Stimulated activated naive CD4-positive, alpha-beta T cell (primary cell): ENCODE data around the gene CD99.

ENCODE experiments used
- DNase-seq, 6 experiments: peaks; one replicate each; lab custom pipeline; 2025; lab: John Stamatoyannopoulos, UW

Gene CD99, protein sequence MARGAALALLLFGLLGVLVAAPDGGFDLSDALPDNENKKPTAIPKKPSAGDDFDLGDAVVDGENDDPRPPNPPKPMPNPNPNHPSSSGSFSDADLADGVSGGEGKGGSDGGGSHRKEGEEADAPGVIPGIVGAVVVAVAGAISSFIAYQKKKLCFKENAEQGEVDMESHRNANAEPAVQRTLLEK

DNA sequence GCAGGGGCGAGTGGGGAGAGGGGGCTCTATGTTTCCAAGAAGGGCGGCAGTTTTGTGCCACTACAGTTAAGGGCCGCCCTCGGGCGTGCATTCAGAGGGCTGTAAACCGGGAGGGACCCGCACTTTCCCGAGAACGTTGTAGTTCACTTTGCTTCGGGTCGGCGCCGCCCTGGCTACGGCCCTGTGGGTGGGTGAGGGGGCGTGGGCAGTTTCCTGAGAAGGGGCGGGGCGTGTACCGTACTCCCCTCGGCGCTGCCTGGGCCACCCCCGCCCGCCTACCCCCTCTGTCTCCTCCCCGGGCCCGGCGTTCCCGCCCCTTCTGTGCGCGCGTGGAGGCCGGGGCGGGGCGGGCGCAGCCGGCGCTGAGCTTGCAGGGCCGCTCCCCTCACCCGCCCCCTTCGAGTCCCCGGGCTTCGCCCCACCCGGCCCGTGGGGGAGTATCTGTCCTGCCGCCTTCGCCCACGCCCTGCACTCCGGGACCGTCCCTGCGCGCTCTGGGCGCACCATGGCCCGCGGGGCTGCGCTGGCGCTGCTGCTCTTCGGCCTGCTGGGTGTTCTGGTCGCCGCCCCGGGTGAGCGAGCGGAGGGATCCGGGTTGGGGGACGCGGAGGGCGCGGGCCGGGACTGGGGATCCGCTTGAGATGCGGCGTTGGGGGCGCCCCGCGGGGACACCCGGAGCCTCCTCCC, at the start of gene CD99:
TSS of gene CD99 (plus strand) at position 440 of the 687 bp plus-strand sequence. CDS start at position 506, 66 bp downstream.
- DNase-seq: no peak

DNA sequence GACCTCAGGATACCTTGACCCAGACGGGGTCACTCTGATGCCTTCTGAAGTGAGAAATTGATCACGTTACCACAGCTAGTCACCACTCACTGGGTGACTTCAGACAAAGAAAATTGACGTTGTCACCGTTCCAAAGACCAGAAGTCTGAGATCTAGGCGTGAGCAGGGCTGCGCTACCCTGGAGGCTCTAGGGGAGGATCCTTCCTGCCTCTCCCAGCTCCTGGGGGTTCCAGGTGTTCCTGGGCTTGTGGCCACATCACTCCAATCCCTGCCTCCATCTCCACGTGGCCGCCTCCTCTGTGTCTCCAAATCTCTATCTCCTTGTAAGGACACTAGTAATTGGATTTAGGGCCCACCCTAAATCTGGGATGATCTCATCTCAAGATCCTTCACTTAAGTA, 48.9 kb upstream of the CD99 start:
- DNase-seq: no peak

DNA sequence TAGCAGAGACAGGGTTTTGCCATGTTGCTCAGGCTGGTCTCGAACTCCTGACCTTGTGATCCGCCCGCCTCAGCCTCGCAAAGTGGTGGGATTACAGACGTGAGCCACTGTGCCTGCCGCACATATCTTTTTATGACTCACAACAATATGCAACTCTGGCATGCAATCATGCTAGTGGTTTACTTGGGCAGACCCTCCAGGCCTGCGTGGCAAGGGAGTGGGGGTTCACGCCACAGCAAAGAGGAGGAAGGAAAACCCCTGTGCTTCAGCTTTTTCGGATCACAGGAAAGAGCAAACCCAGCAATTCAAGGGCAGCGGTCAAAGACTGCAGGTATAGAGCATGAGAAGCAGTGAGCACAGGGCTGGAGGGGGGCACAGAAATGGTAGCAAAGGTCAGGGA, 48.3 kb upstream of the CD99 start:
- no peak for DNase-seq

DNA sequence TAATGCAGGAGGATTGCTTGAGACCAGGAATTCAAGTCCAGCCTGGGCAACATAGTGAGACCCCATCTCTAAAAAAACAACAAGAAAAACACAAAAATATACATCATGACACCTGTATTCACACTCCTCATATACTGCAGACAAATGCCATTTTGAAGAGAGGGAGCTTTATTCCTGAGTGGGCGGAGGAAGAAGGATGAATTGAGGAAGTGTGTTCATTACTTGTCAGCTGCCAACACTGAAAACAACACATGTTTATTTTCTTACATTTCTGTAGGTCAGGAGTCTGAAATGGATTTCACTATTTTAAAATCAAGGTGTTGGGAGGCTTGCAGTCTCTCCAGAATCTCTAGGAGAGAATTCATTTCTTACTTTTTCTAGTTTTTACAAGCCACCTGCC, 47.2 kb upstream of the CD99 start:
- DNase-seq: no peak

DNA sequence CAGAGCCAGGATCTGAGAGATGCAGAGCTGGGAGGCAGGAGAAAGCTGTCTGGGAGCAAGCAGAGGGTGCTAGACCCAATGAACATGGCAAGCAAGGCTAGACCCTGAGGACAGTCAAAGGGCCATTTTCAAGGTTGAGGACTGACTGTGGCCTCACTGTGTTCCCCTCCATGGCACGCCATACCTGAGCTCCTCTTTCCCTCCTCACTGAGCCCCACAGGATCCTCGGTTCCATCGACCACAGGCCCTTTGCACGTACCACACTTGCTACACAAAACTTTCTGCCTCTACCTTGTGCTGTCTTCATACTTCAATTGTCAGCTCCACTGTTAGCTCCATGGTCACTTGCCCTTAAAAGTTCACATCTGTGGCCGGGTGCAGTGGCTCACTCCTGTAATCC, 45.5 kb upstream of the CD99 start:
- DNase-seq: no peak

DNA sequence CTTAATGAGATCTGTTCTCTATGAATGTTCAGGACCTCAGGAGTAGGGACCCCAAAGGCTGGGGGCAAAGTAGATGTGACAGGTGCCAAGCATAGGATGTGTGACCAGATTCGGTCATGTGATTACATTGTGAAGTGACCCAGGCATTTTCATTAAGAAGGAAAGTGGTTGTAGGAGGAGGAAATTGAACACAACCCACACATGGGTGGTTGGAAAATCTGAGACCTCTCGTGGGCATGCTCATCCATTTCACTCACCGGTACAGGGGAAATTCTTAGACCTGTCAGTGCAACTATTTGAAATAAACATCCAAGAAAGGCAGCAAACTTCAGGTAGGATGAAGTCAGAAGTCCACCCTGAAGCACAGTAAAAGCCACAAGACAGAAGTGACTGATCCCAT, 43.5 kb upstream of the CD99 start:
- no peak for DNase-seq

DNA sequence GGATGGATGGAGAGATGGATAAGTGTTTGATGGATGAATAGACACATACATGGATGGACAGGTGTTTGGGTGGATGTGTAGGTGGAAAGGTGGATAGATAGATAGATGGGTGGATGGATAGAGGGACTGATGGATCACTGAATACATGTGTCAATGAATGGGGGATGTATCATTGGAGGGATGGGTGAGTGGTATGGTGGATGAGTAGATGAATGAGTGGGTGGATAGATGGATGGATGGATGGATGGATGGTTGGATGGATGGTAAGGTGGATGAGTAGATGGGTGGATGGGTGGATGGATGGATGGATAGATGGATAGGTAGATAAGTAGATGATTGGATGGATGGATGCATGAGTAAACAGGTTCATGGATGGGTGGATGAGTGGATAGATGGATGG, 41.1 kb upstream of the CD99 start:
- no peak for DNase-seq

DNA sequence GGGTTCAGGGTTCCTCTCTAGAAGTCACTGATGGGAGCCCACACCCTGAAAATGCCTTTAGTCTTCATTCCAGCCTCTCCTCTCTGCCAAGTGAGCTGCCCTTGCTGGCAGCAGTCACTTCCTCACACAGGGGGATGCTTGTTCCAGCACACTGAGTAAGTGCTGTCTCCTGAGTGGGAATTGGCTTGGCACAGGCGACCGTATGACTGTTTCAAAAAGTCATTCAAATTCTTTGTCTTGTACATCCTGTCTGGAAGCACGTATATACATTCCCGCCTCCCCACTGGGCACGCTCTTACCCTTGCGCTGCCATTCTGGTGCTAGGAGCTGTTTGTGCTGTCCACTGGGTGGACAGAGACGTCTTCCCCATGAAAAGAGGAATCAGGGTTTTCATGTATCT, 40.2 kb upstream of the CD99 start:
- DNase-seq: no peak

DNA sequence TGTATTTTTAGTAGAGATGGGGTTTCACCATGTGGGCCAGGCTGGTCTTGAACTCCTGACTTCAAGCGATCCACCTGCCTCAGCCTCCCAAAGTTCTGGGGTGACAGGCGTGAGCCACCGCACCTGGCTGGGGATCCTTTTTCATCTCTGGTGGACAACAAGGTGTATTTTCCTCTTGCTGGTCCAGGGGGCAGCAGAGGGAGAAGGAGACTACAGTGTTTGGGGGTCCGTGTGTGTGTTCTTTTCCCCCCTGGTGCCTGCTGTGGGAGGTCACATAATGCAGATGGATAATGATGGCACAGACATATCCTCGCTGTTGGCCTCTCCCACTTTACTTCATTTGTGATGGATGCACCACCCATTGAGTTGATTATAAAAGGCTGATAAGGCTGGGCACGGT, 39.0 kb upstream of the CD99 start:
- DNase-seq: no peak

DNA sequence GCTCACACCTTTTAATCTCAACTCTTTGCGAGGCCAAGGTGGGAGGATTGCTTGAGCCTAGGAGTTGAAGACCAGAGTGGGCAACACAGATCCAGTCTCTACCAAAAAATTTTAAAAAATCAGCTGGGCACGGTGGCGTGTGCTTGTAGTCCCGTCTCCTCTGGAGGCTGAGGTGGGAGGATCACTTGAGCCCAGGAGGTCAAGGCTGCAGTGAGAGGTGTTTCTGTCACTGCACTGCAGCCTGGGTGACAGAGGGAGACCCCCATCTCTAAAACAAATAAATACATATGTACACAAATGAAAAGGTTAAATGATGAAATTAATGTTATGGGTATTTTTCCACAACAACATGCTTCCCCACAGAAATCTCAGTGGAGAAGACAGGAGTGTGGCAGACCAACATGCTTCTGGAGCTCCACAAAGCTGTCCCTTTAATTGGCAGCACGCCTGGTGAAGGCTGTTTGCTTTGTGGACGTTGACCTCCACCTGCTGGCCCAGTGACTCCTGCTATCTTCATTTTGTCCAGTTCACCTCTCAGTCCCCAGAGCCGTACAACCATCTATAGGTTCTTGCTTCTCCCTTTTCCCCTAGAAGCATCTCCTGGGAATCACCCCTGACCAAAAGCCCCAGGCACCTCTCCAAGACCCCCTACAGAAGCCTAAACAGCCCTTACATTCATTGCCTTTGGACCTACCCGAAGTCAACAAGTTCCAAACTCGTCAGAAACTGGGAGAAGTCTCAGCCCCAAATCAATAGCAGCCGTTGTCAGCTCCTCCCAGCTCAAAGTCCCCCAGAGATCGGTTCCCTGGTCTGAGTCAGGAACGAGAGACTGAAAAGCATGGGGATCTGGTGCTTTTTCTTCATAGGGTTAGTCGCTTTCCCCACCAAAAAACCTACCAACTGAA, 36.4 kb upstream of the CD99 start:
- DNase-seq: no peak

DNA sequence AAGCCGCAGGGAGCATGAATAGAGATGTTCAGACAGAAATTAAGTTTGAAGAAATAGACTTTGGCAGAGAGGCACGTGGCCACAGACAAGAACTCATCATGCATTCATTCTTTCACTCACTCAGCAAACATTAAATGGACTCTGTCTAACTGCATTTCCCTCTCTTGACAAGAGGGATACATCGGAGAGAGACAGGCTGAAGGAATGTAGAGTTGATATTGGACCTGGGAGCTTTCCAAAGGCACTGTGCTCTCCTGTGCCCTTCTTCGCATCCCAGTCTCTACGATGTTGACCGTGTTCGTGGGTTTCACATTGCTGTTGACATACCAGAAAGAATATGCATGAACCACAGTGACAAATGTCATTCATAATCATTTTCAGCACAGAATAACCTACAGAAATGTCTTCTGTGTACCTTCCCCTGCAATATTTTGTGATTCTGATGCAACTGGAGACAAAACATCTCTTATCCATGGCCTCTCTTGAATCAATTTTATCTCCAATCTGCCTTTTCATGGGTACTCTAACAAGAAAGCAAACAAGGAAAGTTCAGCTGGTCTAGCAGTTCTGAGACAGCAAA, 34.7 kb upstream of the CD99 start:
- DNase-seq: no peak

DNA sequence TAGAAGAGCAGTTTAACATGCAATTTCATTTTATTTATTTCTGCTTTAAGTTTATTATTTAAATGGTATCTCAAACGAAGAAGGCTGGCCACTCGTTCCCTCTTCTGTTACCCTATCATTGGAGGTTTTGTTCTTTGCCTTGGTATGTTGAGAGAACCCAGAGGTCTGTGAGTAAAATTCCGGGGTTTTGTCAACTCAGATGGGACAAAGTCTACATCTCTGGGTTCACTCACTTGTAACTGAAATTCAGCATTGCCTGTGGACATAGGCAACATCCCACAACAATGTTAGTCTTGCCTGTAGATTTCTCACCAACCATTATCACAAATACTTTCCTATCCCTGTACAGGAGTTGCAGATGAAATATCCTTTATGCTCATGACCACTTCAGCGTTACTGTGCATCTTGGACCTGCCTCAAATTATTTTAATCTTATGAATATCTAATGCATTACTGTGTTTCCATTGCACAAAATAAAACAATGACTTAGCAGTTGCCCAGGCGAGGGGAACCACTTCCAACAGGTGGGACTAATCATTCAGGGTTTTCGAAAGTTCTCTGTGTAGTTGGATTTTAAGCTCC, 33.5 kb upstream of the CD99 start:
- DNase-seq: no peak

DNA sequence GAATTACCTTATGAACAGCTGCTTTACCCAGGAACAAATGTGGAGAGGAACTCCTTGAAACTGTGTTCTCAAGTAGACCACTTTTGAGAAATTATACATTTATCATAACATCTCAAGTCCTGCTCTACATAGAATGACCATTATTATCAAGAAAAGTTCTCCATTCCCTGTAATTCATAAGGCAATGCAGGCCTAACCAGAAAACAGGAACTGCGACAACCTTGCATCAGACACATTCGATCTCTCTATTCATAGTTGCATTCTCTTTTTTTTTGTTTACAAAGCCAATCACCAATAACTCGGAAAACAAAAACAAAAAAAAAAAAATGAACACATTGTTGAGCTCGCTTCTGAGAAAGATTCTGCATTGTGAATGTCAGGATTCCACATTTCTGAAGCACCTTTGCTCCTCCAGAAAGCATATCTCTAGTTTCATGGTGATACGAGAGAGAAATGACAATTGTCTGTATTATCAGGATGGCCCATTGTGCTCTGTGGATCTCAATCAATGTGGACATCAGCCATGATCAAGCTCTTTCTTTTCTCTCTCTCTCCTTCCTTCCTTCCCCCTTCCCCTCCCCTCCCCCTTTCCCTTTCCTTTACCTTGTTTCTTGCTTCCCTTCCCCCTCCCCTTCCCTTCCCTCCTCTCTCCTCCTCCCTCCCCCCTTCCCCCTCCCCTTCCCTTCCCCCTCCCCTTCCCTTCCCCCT, 32.4 kb upstream of the CD99 start:
- no peak for DNase-seq

DNA sequence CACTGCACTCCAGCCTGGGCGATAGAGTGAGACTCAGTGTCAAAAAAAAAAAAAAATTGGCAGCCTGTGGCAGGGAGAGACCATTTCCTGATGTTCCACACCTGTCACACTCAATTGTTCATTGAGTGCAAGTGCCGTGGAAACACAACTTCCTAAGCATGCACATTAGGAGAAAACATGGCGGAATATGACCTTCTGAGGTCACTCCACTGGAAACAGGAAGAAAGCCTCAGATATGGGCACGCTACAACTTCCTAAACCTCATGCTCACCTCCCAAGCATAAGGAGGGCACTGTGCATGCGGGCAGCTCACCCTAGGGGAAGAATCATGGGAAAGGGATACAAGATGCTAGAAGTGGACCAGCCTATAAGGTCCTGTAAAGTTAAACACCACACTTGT, 28.5 kb upstream of the CD99 start:
- no peak for DNase-seq

DNA sequence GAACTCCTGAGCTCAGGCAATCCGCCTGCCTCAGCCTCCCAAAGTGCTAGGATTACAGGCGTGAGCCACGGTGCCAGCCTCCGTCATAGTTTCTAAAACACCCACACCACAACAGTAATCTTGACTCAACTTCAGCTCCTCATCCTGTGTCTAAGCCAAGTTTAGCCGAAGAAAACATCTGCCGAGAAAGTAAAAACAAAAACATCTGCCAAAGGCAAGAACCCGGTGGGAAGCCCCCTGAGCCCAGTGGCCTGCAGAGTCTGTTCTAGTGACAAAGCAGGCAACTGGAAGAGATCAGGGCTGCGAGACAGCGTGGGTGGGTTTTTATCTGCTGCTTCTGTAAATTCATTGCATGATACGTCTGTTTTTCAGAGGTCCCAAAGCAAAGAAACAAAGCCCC, 26.6 kb upstream of the CD99 start:
- DNase-seq: no peak

DNA sequence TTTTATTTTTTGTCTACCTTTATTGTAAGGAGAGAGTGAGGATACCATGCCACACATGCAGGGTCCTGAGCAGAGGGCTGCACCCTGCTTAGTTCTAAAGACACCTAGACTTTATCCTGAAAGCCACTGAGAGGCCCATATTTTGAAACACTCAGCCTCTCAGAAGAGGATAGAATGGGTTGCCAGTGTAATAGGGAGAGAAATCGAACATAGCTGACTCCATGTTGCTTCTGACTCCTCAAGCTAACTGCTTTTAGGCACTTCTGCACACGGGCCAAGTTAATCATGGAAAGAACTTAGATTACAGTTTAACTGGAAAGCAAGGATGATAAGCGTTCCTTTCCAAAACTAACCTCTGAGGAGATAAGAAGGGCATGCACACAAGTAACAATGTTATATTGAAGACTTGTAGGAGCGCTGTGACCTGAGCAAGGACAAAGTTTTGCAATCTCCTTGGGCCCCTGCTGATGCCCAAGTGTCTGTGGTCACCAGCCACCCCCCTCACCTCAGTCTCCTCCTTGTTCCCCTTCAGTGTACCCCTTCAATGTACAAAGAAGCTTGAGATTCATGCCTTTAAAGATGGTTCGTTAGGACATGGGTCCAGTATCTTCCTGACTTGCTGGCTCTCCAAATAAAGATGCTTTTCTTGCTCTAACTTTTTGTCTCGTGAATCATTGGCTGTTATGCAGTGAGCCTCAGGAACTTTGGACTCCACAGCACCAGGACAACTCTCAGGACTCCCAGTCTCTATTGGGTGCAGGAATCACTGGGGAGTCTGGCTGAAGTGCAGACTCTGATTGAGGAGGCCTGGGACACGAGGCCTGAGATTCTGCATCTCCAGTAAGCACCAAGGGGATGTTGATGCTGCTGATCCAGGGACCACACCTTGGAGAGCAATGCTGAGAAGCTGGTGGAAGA, 25.4 kb upstream of the CD99 start:
- no peak for DNase-seq

DNA sequence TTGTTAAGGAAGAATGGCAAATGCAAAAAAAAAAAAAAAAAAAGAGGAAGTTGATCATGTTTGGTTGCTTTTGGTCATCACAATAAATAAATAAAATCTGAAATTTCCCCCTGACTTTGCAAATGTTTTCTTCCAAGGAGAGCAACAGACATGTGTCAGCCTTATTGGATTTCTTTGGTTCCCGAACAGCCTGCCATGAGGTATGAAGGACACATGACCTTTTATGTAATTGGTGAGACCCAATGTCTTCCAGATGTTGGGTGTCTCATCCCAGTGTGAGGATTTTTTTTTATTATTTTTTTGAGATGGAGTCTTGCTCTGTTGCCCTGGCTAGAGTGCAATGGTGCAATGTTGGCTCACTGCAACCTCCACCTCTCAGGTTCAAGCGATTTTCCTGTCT, 24.6 kb upstream of the CD99 start:
- DNase-seq: no peak

DNA sequence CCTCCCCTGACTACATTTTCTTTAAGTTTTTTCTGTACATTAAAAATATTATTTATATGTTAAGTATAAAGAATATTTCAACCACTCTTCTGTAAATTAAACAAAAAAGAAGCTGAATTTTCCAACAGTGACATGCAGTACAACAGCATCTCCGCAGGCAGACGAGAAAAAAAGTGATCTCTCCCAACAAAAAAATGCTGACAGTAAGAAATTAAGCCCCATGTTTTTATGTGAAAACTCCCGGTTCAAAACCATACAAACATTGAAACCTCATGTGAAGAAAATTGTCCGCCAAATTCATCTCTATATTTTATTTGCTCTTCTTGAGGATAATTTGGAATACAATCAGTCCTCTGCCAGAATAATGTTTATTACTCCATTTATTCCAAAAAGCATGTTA, 20.1 kb upstream of the CD99 start:
- DNase-seq: no peak

DNA sequence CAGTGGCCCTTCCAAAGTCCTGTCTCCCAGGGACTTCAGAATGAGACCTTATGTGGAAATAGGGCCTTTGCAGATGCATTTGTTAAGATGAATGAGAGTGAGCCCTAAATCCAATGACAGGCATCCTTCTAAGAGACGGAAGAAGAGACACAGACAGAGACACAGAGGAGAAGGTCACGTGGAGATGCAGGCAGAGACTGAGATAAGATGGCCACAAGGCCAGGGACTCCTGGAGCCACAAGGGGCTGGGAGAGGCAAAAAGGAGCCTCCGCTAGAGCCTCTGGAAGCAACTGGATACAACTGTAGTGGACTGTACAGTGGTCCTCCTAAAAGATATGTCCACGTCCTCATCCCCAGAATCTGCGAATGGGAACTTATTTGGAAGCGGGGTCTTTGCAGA, 19.0 kb upstream of the CD99 start:
- no peak for DNase-seq

DNA sequence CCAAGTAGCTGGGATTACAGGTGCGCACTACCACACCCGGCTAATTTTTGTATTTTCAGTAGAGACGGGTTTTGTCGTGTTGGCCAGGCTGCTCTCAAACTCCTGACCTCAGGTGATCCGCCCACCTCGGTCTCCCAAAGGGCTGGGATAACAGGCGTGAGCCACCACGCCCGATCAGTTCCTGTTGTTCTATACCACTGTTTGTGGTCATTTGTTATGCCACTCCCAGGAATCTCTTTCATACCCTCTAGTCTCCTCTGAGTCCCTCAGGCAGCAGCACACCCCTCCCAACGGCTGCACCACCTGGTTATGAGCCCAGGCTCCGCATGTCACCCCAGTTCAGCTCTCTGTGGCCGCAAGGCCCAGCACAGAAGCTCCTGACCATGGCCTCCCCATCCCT, 17.5 kb upstream of the CD99 start:
- no peak for DNase-seq
